ENCODE results near the gene PPP2R2D. TPM values are rescaled to one million over a fixed set of nuclear protein-coding genes. Genes with fewer than 3 reads are reported as not detected.

Gene PPP2R2D
- total RNA-seq, 1 experiment from 2014 or later = 35.1 TPM

GRCh38 chr10:131933016-131933695 is 32.3 kb downstream of the PPP2R2D start:
- Histone ChIP-seq H3K27me3 (ENCODE audit: insufficient read depth, low read length) (no peaks in the 10 kb centered on the region), H2BK5ac (ENCODE audit: insufficient read length, low read length) (no peak overlapping the region), H3K27ac (ENCODE audit: insufficient read length, low read depth, low read length) (no peak overlapping the region), H4K20me1 (ENCODE audit: control insufficient read depth, insufficient read depth, insufficient read length) (peaks cover 8% of the 10 kb centered on the region), H3K79me2 (ENCODE audit: insufficient read depth, low read length) (peaks cover 24% of the 10 kb centered on the region; the same call in 1 of the 2 replicates), H3K23me2 (ENCODE audit: insufficient read length, low read depth, low read length, poor library complexity, severe bottlenecking) (no peaks in the 10 kb centered on the region), H2AFZ (ENCODE audit: low read length) (no peak overlapping the region), H2BK12ac (ENCODE audit: insufficient read length, low read depth, low read length) (no peak overlapping the region), H3K56ac (ENCODE audit: insufficient read length, low read depth, low read length) (no peak overlapping the region), H3K9ac (ENCODE audit: extremely low read depth, insufficient read length, low read length) (no peak overlapping the region), H4K91ac (ENCODE audit: insufficient read length, low read depth, low read length) (no peak overlapping the region), H3K4me1 (ENCODE audit: insufficient read depth, low read length) (peaks cover 5% of the 10 kb centered on the region; the same call in 1 of the 2 replicates), H2AK5ac (ENCODE audit: insufficient read length, low read length) (no peak overlapping the region), H3K4me2 (ENCODE audit: insufficient read depth, insufficient read length, low read length) (no peak overlapping the region), H3K9me3 (ENCODE audit: control insufficient read depth, low read depth, low read length) (no peaks in the 10 kb centered on the region), H3K23ac (ENCODE audit: insufficient read length, low read depth, low read length) (no peak overlapping the region), H4K8ac (replicated peaks; ENCODE audit: insufficient read length, low read depth, low read length) (no peak overlapping the region), H2BK120ac (ENCODE audit: low read depth, low read length, poor library complexity, severe bottlenecking) (no peak overlapping the region), H3K14ac (ENCODE audit: insufficient read depth, low read length) (no peak overlapping the region), H2BK20ac (ENCODE audit: low read depth, low read length, poor library complexity, severe bottlenecking) (no peak overlapping the region), H4K5ac (ENCODE audit: insufficient read length, low read depth, low read length) (no peak overlapping the region), H3K79me1 (ENCODE audit: insufficient read depth, low read depth, low read length, poor library complexity, severe bottlenecking) (peaks cover 30% of the 10 kb centered on the region), H3K4ac (ENCODE audit: low read depth, low read length) (no peak overlapping the region), H2BK15ac (ENCODE audit: low read depth, low read length) (no peak overlapping the region), H3K18ac (ENCODE audit: insufficient read length, low read depth, low read length) (no peak overlapping the region), H3T11ph (ENCODE audit: low read length) (no peak overlapping the region)
- Mint-ChIP-seq H3K27ac (no peak overlapping the region; a peak in 1 of 7 replicates), H3K4me3 (no peak overlapping the region), H3K9me3 (no peaks in the 10 kb centered on the region; a peak in 1 of 5 replicates), H3K36me3 (ENCODE audit: insufficient read depth in 1 of 3, low read depth in 3 of 3) (peaks cover 10 to 27% (median 22%) of the 10 kb centered on the region in 3 experiments; a peak in 6 of 7 replicates), H3K27me3 (ENCODE audit: low read depth) (no peaks in the 10 kb centered on the region), H3K4me1 (peaks cover 34 to 39% of the 10 kb centered on the region in 2 experiments)
- no peak for DNase-seq
- no CpG with 5 or more reads among the region's 18 CpGs for WGBS (ENCODE audit: extremely low coverage, insufficient read length, low lambda C conversion rate)
- TF ChIP-seq CTCF (conservative IDR thresholded peaks at IDR 0.05) = no peak
